ENCODE data around the gene C1orf35.

Gene C1orf35

DNA sequence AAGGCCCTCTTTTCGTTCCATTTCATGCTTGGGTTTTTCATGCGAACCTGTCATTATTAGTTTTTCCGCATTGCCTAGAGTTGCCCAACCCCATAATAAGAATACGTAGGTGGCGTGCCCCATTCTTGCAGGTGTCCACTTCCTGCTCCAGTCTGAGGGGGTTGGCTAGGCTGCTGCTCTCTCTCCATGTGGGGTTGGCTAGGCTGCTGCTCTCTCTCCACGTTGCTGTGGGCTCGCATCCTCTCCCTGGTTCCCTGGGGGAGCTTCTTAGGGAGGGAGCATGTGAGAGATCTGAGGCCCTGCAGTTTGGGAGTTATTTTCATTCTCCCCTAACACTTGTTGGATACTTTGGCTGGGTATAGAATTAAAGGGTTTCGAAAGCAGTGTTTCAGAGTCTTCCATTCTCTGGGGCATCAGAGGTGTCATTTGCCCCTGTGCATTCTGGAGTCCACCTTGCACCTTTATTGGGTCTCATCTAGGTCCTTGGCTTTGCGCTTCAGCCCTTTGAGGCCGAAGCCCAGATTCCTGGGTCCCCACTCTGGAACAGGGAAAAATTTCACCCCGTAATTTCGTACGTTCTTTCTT is 8.6 kb downstream of the C1orf35 start:
- no peak for DNase-seq (ENCODE audit: low spot score)

GRCh38 chr1:228093050-228093906 is 9.8 kb downstream of the C1orf35 start:
- no peak for DNase-seq (ENCODE audit: low spot score)

GRCh38 chr1:228092342-228093049 is 10.6 kb downstream of the C1orf35 start:
- DNase-seq (ENCODE audit: low spot score) = no peak

DNA sequence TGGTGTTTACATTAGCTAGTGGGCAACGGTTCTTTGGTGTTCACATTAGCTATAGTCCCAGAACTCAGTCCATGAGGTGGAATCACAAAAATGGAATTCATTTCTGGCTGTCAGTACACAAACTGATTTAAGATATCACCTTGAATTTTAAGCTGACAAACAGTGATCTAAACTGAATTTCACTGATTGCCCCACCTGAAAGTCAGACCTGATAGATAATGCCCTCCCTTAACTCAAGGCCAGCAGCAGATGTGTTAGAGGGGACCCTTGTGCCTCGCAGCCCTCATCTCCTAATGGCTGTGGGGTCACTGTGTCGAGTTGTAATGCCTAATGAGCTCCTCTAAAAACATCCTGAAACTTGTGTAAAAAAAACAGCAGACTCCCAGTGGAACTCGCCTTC is 12.0 kb downstream of the C1orf35 start:
- DNase-seq (ENCODE audit: low spot score) = no peak

DNA sequence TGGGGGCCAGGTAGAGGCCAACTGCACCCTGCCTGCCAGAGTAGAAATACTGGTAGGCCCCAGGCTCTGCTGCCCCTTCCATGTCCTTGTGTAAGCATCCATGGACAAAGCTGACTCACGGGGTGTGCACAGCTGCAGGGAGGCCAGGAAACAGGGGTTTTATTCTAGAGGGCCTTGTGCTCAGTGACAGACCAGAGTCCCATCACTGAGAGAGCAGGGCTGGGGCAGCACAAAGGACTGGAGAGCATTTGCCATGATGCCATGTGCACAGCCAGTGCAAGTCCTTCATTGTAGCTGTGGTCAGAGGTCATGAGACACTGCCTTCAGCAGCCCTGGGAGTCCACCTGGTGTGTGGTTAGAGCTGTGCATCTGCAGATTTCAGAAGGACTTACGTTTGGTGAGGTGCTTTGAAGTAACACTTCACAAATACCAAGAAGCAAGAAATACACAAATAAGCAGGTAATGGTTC is 12.5 kb downstream of the C1orf35 start:
- DNase-seq (ENCODE audit: low spot score) = no peak

- DNase-seq (ENCODE audit: low spot score) = no peak
These were observed 13.4 kb downstream of the C1orf35 start for GRCh38 chr1:228089519-228090380.

- peak; percentile 41 for DNase-seq (ENCODE audit: low spot score)
These were observed 14.3 kb downstream of the C1orf35 start for GRCh38 chr1:228088586-228089498.

GRCh38 chr1:228087771-228088251 is 15.3 kb downstream of the C1orf35 start:
- DNase-seq (ENCODE audit: low spot score) = peak; percentile 78

DNA sequence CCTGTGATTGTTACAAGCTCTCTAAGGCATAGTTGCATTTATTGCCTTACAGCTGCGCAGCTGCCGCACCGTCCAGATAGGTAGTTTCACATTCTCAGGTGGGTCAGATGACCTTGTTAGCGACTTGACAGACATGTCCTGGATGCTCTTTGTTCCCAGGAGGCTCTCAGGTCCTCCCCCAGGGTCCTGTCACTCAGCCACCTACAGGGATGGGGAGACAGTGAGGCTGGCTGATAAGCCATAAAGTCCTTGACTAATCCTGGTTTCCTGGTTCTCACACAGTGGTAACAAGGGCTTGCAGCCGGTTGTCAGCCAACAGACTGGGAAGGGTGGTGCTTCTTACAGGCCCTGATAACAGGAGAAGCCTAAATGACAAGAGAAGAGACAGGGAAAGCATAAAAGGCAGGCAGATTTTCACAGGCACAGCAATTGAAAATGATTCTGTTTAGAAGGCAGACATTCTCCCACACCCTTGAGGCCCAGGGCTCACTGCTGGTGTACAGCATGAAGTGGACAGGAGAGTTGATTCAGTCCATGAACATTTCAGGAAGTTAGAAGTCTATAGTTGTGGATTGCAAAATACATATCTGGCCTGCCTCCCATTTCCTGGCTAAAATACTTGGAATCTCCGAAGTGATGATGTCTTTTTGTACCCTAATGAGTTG is 17.7 kb downstream of the C1orf35 start:
- peak; percentile 76 for DNase-seq (ENCODE audit: low spot score)

GRCh38 chr1:228084797-228085196 is 18.3 kb downstream of the C1orf35 start:
- no peak for DNase-seq (ENCODE audit: low spot score)

- DNase-seq (ENCODE audit: low spot score) = peak; percentile 78
These were observed 18.8 kb downstream of the C1orf35 start for GRCh38 chr1:228084325-228084724.

DNA sequence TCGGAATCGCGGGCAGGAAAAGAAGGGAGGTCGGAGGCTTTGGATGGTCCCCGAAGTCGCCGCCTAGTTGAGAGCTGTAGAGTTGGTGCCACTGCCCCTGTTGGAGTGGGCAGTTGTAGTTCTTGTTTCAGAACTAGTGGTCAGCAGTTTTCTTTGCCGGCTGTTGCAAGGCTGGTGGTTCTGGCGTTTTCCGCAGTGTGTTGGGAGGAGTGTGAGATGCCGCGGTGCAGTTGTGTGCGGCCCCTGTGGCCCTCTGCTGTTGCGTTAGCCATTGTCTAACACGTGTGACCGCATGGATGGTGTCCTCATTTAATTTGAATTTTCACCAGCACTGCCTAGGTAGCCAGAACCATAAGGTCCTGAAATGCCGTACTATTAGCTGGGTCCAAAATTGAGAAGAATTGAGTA is 19.2 kb downstream of the C1orf35 start:
- DNase-seq (ENCODE audit: low spot score) = no peak

- DNase-seq (ENCODE audit: low spot score) = peak; percentile 72
These were observed 19.9 kb downstream of the C1orf35 start for GRCh38 chr1:228082918-228083870.

DNA sequence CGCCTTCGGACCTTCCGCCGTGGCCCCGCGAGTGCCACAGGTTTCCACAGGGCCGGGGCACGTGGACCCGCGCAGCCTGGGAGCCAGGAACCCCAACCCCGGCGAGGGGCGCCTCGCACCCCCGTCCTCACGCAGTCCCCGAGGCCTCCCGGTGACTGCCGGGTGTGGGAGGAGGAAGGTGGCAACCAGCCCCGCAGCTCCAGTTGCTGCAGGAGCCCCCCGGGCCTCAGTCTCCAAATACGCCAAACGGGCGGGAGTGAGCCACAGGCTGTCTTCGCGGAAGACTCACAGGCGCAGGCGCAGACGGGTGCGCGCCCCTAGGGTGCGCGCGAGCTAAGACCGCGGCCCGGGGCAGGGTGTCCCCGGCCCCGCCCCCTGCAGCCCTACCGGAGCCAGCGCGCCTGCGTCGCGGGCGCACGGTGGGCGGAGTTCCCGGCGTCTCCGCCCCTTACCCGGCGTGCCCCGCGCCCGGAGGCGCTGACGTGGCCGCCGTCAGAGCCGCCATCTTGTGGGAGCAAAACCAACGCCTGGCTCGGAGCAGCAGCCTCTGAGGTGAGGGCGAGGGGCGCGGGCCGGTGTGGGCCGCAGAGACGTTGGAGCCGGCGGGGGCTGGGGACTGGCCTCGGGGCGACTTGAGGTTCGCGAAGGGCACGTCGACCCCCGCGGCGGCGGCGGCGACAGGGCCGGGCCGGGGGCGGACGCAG is 20.8 kb downstream of the C1orf35 start, which contains the start of gene ARF1:
TSS of gene ARF1 (plus strand) at position 495 of the 704 bp plus-strand sequence. CDS start 14,407 bp downstream, outside the sequence.
- DNase-seq (ENCODE audit: low spot score) = peak; percentile 100

DNA sequence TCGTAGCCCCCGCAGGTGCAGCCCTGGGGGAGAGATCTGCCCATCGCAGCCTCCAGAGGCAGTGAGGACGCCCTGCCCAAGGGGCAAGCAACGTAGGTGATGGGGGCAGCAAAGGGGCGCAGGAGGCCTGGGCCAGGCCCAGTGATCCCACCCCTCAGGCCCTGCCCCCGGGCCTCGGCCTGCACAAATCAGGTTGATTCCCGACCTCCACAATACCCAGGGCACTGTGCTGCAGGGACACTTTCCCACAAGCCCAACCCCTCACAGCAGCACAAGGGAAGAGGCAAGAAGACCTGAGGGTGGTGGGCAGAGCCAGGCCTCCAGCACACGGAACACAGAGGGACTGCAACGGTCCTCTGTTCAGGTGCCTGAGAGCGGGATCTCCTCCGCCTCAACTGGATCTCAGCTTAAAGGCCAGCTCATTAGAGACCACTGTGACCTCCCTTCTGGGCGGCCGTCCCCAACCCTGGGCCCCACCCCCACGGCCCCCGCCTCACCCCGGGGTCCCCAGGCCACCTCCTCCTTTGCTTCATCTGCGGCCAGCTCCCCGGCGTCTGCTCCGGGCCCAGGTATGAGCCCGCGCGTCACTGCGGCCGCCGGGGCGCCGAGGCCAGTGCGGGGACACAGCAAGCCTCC is 21.4 kb downstream of the C1orf35 start:
- peak; percentile 33 for DNase-seq (ENCODE audit: low spot score)

GRCh38 chr1:228081144-228081543 is 22.0 kb downstream of the C1orf35 start:
- DNase-seq (ENCODE audit: low spot score) = peak; percentile 36

GRCh38 chr1:228079601-228080263 is 23.4 kb downstream of the C1orf35 start:
- no peak for DNase-seq (ENCODE audit: low spot score)

Measured in GM03348 (cell line).